Measurements from ENCODE around the gene ADORA1.

Gene ADORA1

GRCh38 chr1:203124011-203124410, 3.5 kb upstream of the ADORA1 start:
- no peak for DNase-seq

GRCh38 chr1:203124546-203125317, 2.8 kb upstream of the ADORA1 start:
- no peak for DNase-seq

DNA sequence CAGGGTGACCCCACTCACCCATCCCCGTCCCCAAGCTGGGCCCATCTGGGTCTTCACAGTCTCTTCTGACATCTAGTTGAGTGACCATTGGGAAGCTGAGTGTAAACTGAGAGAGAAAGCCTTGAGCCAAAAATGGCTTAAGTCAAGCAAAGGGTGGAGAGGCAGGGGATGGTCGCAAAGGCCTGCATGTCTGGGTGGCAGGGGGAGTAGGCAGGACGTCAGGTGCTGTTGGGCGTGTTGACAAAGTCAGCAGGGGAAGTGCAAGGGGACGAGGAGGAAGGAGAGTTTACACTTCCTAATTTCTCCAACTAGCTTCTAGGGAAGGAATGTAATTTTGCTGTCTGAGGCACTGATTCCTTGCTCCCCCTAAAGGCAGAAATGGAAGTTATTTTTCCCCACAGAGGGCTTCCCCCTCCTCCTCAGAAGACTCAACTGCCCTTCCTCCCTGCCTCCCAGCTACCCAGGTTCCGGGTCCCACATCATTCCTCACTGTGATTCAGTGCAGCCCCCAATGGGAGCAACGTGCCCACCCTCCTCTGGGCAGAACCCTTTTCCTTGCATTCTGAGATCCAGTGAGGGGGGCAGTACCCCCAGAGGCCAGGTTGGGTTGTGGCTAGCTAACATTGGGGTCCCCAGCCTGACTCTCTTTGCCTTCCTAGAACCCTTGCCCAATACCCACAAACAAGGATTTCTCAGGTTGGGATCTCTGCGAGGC, 1.2 kb upstream of the ADORA1 start:
- DNase-seq: no peak

- DNase-seq: no peak
Observed at GRCh38 chr1:203126866-203127665, 460 bp upstream of the ADORA1 start.

GRCh38 chr1:203128431-203128715, 847 bp downstream of the ADORA1 start:
- no peak for DNase-seq

- DNase-seq: no peak
Observed at GRCh38 chr1:203128716-203129500, 1.4 kb downstream of the ADORA1 start.

DNA sequence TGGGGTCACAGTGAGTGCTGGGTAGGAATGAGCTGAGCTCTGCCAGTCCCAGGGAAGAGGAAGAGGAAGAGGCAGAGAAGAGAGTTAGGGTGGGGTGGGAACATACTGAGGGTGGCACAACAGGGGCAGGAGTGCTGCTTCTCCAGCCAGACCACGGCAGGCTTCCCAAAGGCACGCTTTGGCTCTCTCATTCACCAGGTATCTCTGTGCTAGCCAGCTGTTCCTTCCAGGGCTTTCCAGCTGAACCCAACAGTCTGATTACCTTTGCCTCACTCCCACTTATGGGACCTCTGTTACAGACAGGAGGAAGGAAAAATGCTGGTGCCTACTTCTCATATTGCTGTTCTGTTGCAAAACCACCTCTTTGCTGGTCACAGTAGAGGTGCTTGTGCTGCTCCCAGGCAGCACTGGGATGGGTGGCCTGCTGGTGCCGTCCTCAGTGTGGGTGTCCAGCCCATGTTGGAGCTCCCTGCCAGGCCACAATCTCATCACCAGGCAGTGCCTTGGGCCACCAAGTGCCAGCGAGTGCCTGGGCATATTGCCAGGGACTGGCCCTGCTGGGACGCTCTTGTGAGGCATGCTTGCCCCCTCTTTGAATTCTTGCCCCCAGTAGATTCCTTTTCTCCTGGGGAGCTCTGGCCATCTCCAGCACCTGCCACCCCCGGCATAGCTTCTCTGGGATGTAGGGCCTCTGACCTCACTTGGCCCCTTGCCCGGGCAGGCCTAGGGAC, 2.1 kb downstream of the ADORA1 start:
- DNase-seq: no peak

DNA sequence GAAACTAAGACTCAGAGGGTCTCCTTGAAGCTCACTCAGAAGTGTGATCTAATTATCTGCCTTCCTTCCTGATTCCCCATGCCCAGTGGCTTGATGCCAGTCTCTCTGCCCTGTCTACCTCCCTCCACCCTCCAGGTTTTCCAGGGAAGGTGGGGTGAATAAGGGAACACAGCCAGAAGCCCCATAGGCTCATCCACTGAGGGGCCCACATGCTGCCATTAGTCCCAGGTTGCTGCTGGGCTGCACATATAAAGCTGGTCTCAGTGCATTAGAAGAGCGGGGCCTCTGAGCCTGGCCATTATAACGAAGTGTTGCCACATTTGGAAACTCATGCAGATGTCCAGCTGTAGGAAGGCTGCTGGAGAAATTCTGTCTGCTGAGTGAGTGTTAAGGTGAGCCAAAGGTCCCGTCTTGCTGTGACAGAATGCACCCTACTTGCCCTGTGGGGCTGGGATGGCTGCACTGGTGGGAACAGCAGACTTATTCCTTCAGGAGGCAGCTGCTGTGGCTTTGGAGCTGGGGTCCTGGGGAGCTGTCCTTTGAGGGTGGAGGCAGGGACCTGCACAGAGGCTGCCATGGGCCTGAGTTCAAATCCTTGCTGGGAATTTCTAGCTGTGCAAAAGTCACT, 2.9 kb downstream of the ADORA1 start:
- DNase-seq: no peak

DNA sequence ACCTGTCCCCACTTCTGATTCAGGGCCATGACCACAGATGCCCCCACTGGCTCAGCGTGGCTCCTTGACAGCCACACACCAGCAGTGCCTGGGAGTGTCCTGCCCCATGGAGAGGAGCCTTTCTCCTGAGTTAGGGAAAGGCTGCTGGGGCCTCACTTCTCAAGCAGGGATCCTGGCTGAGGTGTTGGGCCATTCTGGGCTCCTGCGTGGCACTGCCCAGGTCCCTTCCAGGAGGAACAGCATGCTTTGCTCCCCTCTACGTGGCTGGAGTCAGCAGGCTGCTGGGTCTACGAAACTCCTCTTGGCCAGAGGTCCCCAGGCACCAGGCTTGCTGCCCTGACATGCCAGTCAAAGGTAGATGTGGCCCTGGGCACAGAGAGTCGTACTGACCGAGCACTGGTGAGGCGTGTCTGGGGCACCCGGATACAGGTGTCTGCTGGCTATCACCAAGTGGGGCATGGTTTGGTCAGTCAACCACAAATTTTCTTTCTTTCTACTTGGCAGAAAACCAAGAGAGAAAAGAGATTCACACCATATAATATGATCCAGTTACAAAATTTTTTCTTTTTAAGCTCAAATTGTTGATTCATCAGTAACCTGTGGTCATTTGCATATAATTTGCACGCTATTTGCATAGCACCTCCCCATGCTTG, 4.1 kb downstream of the ADORA1 start:
- no peak for DNase-seq

DNA sequence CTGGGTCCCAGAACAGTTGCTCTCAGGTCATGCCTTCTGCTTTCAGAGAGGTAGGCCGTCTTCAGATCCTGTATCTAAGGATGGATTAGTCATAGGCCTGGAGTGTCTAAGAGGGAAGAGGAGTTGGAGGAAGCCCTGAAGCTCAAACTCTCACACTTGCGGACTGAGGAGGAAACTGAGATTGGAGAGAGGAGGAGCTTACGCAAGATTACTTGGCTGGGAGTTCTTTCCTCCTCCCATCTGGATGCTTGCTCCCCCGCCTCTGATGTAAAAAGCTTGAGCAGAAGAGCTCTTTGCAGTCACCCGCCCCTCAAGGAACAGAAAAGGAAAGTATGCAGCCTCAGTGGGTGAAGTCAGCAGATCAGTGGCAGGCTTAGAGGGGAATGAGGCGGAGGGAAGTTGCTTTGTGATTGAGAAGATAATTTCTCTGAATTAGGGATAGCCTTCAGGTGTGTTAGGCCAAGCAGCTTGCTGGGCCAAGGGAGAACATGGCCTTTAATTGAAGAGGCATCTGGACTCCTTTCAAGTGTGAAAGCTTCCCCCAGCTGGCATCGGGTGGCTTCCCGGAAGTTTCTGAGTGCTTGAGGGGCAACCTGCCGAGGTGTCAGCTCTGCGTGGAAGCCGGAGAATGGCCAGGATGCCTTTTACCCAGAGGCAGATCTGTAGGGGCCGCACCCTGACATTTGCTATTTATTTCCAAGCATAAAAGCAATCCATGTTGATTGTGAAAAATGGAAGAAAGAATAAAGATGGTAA, 6.6 kb downstream of the ADORA1 start:
- DNase-seq: no peak

GRCh38 chr1:203135636-203136305, 8.2 kb downstream of the ADORA1 start:
- no peak for DNase-seq

DNA sequence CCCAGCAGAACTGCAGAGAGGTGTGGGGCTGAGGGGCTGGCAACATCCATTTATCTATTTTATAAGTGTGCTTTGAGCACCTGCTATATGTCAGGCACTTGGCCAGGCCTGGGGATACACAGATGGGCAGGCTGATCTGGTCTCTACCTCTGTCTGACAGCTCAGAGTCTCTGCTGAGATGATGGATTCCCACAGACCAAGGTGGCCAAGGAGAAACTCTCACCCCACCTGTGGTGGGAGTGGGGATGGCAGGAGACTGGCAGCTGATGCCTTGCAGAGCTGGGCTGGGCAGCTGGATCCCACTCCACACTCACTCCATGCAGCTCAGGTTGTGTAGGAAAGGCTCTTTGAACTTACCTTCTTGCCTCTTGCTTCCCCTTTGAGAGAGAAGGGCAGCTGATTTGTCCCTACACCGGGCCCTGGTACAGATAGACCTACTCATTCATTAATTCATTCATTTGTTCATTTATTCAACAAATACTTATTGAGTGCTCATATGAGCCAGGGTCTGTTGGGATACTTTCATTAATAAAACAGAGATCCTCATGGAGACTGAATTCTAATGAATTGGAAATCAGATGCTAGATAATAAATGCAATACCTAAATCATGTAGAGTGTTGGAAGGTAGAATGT, 9.0 kb downstream of the ADORA1 start:
- DNase-seq: no peak

DNA sequence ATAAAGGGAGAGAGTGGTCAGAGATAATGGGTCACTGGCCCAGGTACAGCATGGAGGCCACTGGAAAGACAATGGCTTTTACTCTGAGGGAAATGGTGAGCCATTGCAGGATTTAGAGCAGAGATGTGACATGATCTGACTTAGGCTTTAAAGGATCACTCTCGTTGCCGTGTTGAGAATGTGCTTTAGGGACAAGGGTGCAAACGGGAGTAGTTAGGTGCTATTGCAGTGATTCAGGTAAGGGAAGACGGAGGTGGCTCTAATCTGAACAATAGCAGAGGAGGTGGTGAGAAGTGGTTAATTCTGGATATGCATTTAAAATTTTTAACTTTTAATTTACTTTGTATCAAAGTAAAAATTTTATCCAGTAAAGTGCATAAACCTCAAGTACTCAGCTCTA, 9.8 kb downstream of the ADORA1 start:
- no peak for DNase-seq

- DNase-seq: no peak
Observed at GRCh38 chr1:203138066-203138465, 10.5 kb downstream of the ADORA1 start.

DNA sequence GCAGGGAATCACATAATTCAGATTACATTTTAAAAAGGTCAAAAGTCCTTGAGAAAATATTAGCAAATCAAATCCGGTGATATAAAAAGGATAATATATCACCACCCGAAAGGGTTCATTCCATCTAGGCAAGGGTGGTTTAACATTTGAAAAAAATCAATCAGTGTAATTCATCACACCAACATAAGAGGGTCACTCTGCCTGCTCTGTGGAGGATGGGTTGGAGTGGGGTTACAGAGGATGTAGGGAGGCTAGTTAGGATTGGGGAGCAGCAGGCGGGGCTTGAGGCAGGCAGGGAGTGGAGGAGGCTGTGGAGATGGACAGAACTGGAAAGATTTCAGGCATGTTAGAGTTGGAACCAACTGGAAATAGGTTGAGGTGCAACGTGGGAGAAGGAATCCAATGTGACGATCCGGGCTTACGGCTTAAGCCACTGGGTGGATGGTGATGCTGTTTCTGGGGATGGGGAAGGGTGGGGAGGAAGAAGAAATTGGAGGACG, 12.5 kb downstream of the ADORA1 start:
- no peak for DNase-seq

GRCh38 chr1:203140743-203141520, 13.4 kb downstream of the ADORA1 start:
- no peak for DNase-seq

DNA sequence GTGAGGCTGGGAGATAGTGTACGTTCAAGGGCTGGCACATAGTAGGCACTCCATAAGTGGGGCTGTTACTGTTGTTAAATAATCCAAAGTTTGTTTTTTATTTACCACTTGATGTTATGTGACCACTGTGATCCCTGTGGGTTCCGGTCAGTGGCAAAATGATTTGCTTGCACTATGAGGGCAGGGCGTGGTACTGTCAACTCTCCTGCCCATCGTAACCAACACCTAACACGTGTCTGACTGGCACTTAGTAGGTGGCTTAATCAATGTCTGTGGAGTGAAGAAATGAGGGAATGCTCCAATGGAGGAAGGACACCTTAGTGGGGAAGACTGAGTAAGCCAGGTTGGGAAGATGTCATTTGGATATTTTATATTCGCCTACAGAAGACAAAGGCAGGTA, 14.6 kb downstream of the ADORA1 start:
- DNase-seq: no peak

- peak; percentile 57 for DNase-seq
Observed at GRCh38 chr1:203142684-203143408, 15.3 kb downstream of the ADORA1 start.

All from NCI-H187 treated with DMSO at 0.1 percent for 48 hours (cell line).